Uterus (tissue), 2 donors: ENCODE measurements around the gene KLHL18.

ENCODE experiments used
- POLR2A ChIP-seq, 2 donors: fragments of 450-650 bp; IDR thresholded peaks; one replicate each; pipeline ENCODE4 v1.6.1; 2016; ENCODE audit warnings: antibody characterized with exemption in 2 of 2, mild to moderate bottlenecking in 1 of 2, moderate library complexity in 1 of 2
- TF ChIP-seq, protein P1 (sequence below), 4 experiments: fragments of 200-600 bp in 2 of 4; fragments of 450-650 bp in 2 of 4; sonication (generic) in 2 of 4; IDR thresholded peaks; one replicate each; pipeline ENCODE4 v1.5.1; 2016 to 2019; ENCODE audit warnings: antibody characterized with exemption in 4 of 4, mild to moderate bottlenecking in 2 of 4, moderate library complexity in 1 of 4

DNA sequence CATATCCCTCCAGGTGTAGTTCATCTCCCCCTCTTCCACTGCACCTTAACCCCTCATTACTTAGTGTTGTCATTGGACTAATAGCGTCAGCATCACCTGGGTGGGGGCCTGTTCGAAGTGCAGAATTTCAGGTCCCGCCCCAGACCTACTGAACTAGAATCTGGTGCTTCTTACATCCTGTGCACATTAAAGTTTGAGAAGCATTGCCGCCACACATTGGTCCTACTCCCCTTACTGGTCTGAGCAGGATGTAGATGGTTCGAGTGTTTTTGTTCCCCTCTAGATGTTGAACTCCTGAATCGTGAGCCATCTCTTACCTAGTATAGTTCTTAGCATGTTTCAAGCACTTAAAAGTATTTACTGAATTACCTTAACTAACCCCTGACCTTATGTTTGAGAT lies 13.2 kb downstream of the KLHL18 start:
- TF ChIP-seq, protein P1, sequence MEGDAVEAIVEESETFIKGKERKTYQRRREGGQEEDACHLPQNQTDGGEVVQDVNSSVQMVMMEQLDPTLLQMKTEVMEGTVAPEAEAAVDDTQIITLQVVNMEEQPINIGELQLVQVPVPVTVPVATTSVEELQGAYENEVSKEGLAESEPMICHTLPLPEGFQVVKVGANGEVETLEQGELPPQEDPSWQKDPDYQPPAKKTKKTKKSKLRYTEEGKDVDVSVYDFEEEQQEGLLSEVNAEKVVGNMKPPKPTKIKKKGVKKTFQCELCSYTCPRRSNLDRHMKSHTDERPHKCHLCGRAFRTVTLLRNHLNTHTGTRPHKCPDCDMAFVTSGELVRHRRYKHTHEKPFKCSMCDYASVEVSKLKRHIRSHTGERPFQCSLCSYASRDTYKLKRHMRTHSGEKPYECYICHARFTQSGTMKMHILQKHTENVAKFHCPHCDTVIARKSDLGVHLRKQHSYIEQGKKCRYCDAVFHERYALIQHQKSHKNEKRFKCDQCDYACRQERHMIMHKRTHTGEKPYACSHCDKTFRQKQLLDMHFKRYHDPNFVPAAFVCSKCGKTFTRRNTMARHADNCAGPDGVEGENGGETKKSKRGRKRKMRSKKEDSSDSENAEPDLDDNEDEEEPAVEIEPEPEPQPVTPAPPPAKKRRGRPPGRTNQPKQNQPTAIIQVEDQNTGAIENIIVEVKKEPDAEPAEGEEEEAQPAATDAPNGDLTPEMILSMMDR (IDR thresholded peaks at IDR 0.05), result no peak
- TF ChIP-seq POLR2A (IDR thresholded peaks at IDR 0.05), result no peak
